A549 treated with AZD2906 at 1 μM for 4 hours (cell line): ENCODE data around the gene RNF213. TPM values are rescaled to one million over a fixed set of nuclear protein-coding genes. Genes with fewer than 3 reads are reported as not detected.

Source experiments
- total RNA-seq: library from RNA; stranded (reverse); fragments of 200-300 nt; extraction: Qiagen RNA extraction; gene quantifications from 5 replicates; pipeline ENCODE4 v1.2.3, GENCODE V29; 2022

Gene RNF213
- 56.9 to 58.1 TPM (median 57.4 TPM) in 5 replicates for total RNA-seq

DNA sequence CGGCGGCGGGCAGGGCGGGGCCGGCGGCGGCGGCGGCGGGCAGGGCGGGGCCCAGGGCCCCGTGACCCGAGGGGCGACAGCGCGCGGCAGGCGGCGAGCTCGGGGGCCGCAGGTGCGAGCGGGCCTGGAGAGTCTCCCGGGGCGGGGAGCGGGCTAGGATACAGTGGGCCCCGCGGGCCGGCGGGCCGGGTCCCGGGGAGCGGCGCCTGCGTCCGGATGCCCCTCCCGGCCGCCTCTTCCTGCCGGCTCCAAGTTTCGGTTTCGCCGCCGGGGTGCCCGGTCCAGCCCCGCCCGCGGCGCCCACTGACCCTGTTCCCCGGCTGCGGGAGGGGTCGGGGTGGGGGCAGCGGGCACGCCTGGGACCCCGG lies at the start of gene RNF213:
RNF213 (plus strand) TSS at position 62 of the 368 bp plus-strand sequence. CDS start 2,830 bp downstream, outside the sequence.

DNA sequence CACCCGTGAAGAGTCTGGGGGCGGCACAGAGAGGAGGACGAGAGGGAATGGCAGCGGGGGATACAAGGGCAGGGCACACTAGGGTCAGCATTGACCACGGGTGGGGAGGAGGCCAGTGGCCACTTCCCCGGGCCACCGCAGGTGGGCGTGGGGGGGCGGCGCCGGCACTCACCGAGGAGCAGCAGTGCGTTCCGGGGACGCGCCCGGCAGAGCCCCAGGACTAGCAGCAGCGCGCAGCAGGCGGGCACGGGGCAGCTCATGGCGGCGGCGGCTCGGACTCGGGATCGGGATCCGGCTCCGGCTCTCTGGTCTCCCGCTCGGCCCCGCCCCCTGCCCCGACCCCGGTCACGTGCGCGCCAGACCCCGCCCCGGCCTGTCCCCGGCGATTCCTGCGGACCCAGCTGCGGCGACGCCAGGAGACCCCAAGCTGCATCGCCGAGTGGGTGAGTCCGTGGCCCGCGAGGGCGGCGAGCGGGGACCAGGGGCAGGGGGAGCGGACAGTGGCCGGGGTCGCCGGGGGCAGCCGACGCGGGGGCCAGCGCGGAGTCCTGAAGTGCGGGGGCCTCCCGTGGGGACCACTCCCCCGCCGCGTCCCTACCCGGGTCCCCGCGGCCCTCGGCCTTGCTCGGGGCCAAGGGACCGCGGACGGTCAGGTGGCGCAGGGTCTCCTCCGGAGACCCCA lies 40.5 kb upstream of the RNF213 start, which contains the start of the genes SGSH and SLC26A11:
SGSH (minus strand) TSS at position 280 of the 682 bp plus-strand sequence; CDS start at position 260, 20 bp downstream.
SLC26A11 (plus strand) TSS at position 374 of the 682 bp plus-strand sequence. CDS start 1,134 bp downstream, outside the sequence.

DNA sequence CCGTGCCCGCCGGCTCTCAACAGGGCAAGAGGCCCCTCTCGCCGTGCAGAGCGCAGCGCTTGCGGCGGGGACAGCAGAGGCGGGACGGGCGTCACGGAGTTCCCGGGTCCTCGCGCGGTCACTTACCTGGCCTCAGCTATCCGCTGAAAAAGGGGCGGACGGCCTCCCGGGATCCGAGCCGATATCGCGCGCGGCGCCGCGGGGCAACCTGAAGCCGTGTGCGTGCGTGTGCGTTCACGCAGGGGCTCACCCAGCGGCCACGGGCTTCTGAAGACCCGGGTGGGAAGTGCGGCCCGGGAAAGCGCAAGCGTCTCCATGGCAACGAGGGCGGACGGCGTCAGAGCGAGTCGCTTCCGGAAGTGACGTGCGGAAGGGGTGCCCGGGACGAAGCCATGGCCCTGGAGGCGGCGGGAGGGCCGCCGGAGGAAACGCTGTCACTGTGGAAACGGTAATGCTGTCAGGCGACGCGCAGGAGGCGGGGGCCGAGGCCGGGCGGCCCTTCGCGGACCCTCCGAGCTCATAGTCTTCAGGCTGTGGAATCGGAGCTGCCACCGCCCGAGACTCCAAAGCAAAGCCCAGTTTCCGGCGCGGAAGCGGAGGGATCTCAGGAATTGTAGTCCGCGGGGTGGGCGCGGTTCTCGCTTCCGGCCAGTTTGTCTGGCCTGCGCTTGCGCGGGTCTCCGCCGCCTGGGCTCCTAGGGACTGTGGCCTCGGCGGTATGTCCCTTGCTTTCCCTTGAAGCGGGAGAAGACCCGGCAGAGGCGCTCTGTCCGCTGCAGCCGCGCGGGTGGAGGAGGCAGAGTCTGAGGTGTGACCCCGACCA lies 154.4 kb downstream of the RNF213 start, which contains the start of gene ENDOV:
ENDOV (plus strand) TSS at position 365 of the 823 bp plus-strand sequence; CDS start at position 393, 28 bp downstream.

Other genes with a start within 250 kb of the RNF213 start
- gene TBC1D16, start 225.0 kb upstream of the RNF213 start, total RNA-seq = 11.4 to 17.3 TPM (median 14.5 TPM) in 5 replicates
- 6.3 to 8.3 TPM (median 7.6 TPM) in 5 replicates for gene CCDC40, start 224.2 kb upstream of the RNF213 start, total RNA-seq
- 54.7 to 63.4 TPM (median 59.3 TPM) in 5 replicates for gene GAA, start 159.3 kb upstream of the RNF213 start, total RNA-seq
- gene EIF4A3, start 113.7 kb upstream of the RNF213 start, total RNA-seq = 208 to 229 TPM (median 227 TPM) in 5 replicates
- gene CARD14, start 90.8 kb upstream of the RNF213 start, total RNA-seq = 0.18 to 0.48 TPM (median 0.32 TPM) in 5 replicates
- gene SGSH, start 40.5 kb upstream of the RNF213 start, total RNA-seq = 20.6 to 26.5 TPM (median 22.4 TPM) in 5 replicates
- gene SLC26A11, start 40.4 kb upstream of the RNF213 start, total RNA-seq = 13.0 to 16.5 TPM (median 14.6 TPM) in 5 replicates
- 39.2 to 54.8 TPM (median 49.5 TPM) in 5 replicates for gene ENDOV, start 154.3 kb downstream of the RNF213 start, total RNA-seq
- gene NPTX1, start 215.8 kb downstream of the RNF213 start, total RNA-seq = 119 to 187 TPM (median 161 TPM) in 5 replicates